NCI-H774 (cell line): ENCODE data around the gene FRYL.
"Not testable (repeated sequence)": the region's sequence is repeated elsewhere in the genome, so short reads cannot be mapped to it uniquely, and the experiment has no call there.

ENCODE experiments used
- DNase-seq: peaks from one replicate; lab custom pipeline; 2025; lab: John Stamatoyannopoulos, UW

The FRYL gene

DNA sequence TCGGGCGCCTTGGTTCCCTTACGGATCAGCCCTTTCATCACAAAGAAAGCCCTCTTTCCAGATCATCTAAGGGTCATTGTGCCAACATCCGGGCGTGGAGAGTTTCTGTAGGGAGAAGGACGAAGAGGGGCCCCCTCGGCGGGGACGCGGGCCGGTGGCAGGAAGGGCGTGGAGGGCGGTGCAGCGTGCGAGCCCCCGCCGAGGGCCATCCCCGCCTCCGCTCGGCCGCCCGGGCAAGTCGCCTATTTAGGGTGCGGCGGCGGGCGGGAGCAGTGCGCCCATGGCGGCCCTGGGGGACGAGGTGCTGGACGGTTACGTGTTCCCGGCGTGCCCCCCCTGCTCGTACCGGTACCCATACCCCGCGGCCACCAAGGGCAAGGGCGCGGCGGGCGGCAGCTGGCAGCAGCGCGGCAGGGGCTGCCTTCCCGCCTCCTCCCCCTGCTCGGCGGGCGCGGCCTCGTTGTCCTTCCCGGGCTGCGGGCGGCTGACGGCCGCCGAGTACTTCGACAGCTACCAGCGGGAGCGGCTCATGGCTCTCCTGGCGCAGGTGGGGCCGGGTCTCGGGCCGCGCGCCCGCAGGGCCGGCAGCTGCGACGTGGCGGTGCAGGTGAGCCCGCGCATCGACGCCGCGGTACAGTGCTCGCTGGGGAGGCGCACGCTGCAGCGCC, 289.9 kb downstream of the FRYL start, which contains the start of gene ZAR1:
TSS of gene ZAR1 (plus strand) at position 241 of the 668 bp plus-strand sequence. CDS start at position 281, 40 bp downstream.
- peak; percentile 58 for DNase-seq

DNA sequence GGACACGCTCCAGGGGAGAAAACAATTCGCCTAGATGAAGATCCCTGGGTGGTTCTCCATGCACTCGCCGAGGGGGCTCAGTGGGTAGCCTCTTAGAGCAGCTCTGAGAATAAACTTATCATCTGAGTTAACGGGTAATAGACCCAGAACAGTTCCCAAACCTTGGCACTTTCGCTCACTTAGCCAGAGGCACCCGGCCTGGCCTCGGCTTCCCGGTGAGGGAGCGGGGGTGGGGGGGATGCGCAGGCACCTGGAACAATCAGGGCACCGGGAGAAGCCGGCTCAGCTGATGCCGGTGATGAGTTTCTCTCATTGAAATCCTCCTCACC, 290.4 kb downstream of the FRYL start:
- no peak for DNase-seq

DNA sequence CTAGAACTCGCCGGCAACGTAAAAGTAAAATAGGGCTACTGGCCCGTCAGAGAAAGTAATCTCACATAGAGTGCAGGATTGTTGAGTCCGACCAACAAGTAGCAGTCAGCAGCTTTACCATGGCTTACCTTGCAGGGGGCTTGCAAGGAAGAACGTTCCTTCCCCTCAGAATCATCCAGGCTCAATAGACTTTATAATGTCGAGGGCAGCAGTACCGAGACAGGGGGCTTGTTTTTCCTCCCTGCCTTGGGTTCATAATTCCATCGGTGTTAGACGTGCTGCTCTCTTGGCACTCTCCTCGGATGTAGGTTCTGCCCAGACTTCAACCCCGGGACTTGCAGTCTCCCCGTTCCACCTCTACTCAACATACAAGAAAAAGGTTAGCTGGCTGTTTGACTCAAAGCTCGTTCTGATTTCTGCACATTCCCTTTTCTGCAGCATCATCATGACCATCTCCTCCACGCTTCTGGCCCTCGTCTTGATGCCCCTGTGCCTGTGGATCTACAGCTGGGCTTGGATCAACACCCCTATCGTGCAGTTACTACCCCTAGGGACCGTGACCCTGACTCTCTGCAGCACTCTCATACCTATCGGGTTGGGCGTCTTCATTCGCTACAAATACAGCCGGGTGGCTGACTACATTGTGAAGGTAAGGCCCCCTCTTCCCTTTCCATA, 295.4 kb downstream of the FRYL start:
- no peak for DNase-seq

DNA sequence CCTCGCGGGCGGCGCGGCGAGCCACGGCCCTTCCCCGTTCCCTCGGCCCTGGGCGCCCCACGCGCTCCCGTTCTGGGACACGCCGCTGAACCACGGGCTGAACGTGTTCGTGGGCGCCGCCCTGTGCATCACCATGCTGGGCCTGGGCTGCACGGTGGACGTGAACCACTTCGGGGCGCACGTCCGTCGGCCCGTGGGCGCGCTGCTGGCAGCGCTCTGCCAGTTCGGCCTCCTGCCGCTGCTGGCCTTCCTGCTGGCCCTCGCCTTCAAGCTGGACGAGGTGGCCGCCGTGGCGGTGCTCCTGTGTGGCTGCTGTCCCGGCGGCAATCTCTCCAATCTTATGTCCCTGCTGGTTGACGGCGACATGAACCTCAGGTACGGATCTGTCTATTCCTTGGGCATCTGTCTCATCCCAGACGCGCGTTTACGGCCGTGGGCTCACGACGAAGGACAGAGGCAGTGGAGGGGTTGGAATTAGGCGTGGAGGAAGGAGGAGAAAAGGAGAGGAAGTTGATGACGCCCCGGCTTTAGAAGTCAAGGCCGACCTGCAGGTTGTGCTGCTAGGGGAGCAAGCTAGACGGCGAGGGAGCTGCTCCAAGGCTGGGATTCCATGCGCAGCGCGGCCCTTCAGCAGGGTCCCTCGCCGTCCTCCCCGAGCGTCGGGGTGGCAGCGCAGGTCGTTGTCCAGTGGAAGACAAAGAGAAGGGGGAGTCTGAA, 296.1 kb downstream of the FRYL start:
- no peak for DNase-seq

DNA sequence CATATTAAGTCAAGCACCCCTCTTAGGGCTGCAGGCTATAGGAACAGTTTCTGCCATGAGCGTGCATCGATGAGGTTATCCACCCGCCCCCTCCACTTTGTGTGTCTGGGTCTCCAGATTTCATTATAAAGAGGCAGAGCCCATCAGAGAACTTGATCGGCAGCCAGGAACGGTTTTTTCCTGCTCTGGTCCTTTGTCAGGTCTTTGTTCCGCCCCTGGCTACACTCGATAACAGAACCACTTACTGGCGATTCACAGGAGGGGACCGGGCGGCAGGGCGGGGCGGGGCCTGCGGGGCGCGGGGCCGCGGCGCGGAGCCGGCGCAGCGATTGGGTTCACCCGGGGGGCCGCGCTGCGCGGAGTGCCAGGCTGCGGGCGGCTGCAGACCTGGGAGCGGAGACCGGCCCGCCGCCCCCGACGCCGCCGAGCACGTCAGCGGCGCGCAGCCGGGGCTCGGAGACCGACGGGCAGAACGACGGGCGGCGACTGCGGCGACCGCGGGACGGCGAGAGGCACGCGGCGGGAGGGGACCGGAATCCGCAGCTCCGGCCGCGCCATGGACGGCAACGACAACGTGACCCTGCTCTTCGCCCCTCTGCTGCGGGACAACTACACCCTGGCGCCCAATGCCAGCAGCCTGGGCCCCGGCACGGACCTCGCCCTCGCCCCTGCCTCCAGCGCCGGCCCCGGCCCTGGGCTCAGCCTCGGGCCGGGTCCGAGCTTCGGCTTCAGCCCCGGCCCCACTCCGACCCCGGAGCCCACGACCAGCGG, 296.9 kb downstream of the FRYL start, which contains the start of gene SLC10A4:
TSS of gene SLC10A4 (plus strand) at position 338 of the 771 bp plus-strand sequence. CDS start at position 557, 219 bp downstream.
- peak; percentile 50 for DNase-seq

DNA sequence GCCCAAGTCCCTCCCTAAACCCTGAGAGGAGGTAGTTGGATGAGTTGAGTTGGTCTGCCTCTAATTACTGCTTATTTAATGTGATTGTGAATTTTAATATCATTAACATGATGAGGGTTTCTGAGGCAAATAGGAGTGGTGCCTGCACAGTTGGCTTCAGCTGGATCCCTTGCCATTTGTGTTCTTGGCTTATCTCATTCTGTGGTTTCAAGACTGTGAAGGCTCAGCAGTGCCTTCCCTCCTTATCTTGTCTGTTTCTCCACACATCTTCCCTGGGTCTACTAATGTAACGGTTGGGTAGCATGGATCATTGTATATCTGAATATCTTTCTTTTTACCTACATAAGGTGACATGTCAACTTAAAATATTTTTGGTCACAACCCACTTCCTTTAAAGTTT, 298.5 kb downstream of the FRYL start:
- DNase-seq = no peak

DNA sequence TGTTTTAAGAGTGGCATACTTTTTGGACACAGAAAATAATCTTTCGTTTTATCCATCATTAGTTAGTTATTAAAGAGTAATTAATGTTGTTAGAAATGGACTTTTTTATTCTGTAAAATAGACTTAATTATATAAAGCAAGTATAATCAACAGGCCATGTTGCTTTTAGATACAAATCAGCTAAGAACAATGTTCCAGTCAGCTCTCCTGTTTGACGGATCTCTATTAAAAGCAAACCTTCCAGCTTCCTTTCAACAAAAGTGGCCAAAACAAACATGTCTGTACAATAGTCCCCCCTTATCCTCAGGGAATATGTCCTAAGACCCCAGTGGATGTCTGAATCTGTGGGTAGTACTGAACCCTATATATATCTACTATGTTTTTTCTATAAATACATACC, 301.8 kb downstream of the FRYL start:
- no peak for DNase-seq

DNA sequence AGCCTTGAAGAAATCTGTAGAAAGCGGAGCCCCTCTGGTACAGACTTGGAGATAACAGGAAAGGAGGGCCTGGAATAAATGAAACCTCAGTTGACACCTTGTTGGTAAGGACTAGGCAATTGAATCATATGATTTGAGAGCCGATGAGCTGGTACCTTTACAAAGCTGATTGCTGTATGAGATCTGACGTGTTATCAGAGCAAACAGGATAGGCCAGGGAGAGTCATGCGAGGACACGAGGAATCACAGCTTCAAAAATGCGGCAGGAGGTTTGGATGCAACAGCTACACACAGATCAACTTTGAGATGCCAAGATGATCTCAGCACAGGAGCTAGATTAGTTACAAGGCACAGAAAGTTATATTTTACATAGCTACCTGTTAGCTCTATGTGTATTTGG, 304.3 kb downstream of the FRYL start:
- DNase-seq = no peak

DNA sequence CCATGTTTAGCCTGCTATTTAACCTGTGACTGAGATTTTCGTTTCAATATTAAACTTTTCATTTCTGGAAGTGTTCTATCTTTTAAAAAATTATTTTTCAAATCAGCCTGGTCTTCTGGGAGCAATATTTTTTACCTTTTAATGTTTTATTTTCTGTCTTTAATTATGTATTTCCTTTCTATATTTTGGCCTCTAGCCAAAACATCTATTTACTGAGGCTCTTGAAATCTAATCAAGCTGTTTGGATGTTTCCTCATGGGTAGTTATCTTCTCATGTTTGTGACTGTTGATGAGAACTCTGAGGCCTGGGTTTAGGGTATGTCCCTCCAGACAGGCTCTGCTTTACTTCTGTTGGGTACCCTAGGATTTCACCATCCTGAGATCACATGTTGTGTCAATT, 307.3 kb downstream of the FRYL start:
- peak; percentile 14 for DNase-seq

DNA sequence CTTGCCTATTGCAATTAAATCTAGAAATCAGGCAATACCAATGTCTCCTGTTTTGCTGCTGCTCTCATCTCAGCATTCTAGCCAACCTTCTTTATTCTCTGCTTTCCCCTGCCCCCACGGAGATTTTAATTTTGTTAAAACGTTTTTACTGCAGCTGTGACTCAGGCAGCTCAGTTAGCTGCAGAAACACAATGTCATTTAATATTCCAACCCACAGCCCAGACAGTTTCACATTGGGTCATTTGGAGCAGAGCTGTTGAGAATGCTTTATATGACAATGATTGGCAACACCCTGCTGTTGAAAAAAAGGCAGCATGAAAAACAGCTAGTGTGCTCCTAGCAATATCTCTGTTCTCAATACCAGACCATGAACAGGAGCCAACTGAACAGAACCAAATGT, 309.5 kb downstream of the FRYL start:
- no peak for DNase-seq

DNA sequence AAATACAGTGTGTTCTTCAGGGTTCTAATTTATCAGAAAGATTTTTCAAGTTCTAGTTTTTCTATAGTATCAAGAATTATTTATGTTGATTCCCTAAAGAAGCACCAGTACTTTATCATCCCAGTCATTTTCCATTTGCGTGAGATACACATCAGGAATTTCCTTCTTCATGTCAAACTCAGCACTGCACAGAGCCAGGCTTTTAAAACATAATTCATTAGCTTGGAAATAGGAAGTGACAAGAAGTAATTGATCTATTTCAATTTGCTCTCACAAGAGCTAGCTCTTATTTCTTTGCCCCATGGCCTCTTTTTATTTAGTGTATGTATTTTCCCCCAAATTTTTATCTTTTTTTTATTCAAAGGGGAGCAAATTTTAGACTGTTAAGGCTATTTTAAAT, 309.9 kb downstream of the FRYL start:
- no peak for DNase-seq

DNA sequence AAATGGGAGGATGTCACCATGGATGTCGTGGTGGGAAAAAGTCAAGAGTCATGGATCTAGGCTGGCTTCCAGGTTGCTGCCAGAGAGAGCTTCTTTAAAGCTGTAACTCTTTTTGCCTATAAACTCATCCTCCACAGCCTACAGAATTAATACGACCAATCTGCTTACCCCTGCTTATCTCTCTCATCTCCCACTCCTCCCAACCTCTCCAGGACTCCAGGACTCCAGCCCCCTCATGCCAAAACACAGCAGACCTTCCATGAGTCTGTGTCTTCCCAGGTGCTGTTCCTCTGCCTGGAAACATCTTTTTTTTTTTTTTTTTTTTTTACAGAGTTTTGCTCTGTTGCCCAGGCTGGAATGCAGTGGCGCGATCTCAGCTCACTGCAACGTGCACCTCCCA, 312.2 kb downstream of the FRYL start:
- DNase-seq = no peak

DNA sequence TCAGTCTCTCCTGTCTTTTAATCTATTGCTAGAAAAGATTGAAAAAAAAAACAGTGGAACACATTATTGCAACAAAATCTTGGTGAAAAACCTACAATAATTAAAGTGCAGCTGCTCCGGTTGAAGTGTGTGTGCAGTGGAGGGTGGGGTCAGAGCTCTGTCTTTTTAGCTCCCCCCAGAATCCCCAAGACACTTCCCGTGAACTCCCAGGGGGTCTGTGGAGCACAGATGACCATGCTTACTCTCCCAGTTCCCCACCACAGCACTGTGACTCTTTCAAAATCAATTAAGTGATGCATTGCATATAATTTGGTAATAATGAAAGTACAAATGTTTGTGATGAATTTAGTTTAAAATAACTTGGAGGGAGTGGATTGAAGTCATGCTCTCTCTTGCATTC, 312.6 kb downstream of the FRYL start:
- no peak for DNase-seq

DNA sequence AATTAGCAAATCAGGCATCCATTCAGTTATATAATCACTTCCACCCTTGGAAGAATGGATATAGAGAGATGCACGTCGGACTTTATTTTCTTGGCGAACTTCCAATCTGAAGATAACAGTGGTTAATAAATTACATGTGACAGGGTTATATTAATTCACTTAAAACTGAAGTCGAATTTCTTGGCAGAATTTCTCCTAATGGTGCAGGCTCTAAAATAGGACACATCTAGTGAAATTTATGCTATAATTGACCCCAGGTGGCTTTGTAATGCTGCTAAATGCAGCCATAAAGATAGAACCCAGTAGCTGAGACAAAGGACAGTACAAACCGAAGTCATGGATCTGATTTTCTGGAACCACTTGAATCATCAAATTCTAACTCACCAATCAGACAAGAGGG, 317.7 kb downstream of the FRYL start:
- DNase-seq = no peak

DNA sequence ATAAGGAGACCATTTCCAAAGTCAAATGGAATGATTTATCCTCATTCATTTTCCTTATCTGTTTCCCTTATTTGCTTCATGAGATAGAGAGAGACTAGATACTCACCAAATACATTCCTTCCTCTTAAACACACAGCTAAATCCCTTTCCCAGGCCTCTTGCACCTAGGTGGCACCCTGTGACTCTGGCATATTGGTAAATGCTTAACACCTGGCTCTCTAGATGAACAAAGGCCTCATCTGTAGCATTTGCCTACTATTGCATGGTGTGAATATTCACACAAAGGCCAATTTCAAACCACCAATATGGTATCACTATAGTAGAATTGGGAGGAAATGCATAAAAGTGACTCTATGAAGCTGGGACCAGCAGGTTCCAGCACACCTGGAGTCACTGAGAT, 319.1 kb downstream of the FRYL start:
- DNase-seq = no peak

DNA sequence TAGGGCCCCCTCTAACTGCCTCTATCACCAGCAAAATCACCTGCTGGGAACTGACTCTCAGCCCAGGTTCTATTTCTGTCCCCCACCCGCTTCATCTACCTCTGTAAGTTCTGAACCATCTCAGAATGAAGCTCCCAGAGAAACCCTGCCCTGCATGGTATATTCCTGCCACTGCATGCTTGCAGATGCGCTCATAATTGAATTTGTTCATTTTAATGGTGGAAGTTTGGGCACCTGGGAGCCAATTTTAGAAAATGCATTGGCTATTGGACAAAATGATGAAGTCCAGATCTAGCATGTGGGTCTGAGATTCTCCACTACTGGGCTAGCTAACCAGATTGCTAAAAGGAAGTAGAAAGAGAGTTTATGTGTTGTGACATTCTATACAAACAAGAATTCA, 325.5 kb downstream of the FRYL start:
- no peak for DNase-seq

DNA sequence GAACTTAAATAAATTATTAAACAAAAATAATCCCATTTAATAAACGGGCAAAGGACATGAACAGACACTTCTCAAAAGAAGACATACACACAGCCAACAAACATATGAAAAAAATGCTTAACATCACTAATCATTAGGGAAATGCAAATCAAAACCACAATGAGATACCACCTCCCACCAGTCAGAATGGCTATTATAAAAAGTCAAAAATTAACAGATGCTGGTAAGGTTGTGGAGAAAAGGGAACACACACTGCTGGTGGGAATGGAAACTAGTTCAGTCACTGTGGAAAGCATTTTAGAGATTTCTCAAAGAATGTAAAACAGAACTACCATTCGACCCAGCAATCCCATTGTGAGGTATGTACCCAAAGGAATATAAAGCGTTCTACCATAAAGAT, 328.4 kb downstream of the FRYL start:
- DNase-seq = not testable (repeated sequence)

DNA sequence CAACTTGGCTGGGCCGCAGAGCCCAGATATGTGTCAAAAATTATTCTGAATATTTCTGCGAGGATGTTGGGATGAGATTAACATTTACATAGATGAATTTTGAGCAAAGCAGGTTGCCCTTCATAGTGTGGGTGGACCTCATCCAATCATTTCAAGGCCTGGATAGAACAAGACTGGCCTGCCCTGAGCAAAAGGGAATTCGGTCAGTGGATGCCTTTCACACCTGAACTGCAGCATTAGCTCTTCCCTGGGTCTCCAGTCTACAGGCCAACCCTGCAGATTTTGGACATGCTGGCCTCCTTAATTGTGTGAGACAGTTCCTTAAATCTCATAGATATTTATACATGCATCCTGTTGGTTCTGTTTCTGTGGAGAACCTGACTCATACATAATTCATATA, 329.3 kb downstream of the FRYL start:
- DNase-seq = no peak

DNA sequence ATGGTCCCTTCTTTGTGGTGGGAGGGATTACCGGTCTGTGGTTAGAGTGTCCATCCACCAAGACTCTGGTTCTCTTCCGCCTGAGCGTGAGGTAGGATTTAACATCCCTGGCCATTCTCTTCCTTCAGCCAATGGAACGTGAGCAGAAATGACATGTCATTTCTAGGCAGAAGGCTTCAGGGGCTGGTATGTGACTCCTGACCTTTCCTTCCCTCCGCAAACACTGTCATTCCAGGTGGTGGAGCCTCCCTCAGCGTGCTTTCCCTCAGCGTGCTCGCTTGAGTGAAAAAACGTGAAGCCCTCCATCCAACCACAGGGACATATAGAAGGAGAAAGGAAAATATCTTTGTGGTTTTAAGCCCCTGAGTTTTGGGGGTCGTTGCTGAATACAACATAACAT, 330.9 kb downstream of the FRYL start:
- DNase-seq = no peak
